Measurements from ENCODE around the gene RAB13.
A peak's percentile ranks its signal among the peaks of the same experiment; 100 is the strongest.

The RAB13 gene

GRCh38 chr1:153968408-153968807 is 17.7 kb downstream of the RAB13 start:
- DNase-seq (ENCODE audit: insufficient read length, low spot score) (no peak), FAIRE-seq (no peak)
- no peak for TF ChIP-seq POLR2A (IDR thresholded peaks at IDR 0.05; ENCODE audit: low read depth, low read length)

GRCh38 chr1:153968000-153968363 is 18.2 kb downstream of the RAB13 start:
- FAIRE-seq (no peak), DNase-seq (ENCODE audit: insufficient read length, low spot score) (no peak)
- no peak for TF ChIP-seq POLR2A (IDR thresholded peaks at IDR 0.05; ENCODE audit: low read depth, low read length)

- peak; percentile 84 for DNase-seq (ENCODE audit: insufficient read length, low spot score)
- FAIRE-seq = no peak
- peak; percentile 78 for TF ChIP-seq POLR2A (IDR thresholded peaks at IDR 0.05; ENCODE audit: low read depth, low read length)
These were observed 18.8 kb downstream of the RAB13 start, which contains the start of gene CREB3L4 for GRCh38 chr1:153967107-153967999. CREB3L4 (plus strand) TSS chr1:153967902; CDS start chr1:153968526, 624 bp downstream.

- no peak for FAIRE-seq
- no peak for DNase-seq (ENCODE audit: insufficient read length, low spot score)
- no peak for TF ChIP-seq POLR2A (IDR thresholded peaks at IDR 0.05; ENCODE audit: low read depth, low read length)
These were observed 22.2 kb downstream of the RAB13 start for GRCh38 chr1:153963850-153964331.

GRCh38 chr1:153963030-153963849 is 22.9 kb downstream of the RAB13 start, which contains the start of gene SLC39A1:
SLC39A1 (minus strand) TSS chr1:153963537; CDS start chr1:153962715, 822 bp downstream.
- no peak for FAIRE-seq
- DNase-seq (ENCODE audit: insufficient read length, low spot score) = peak; percentile 89
- TF ChIP-seq POLR2A (IDR thresholded peaks at IDR 0.05; ENCODE audit: low read depth, low read length) = peak; percentile 55

GRCh38 chr1:153962088-153963029 is 23.8 kb downstream of the RAB13 start:
- DNase-seq (ENCODE audit: insufficient read length, low spot score) (no peak), FAIRE-seq (no peak)
- TF ChIP-seq POLR2A (IDR thresholded peaks at IDR 0.05; ENCODE audit: low read depth, low read length) = 0 out of 2 replicates have a peak, but pooled peaks have one; percentile 8

GRCh38 chr1:153961421-153961820 is 24.7 kb downstream of the RAB13 start:
- FAIRE-seq (no peak), DNase-seq (ENCODE audit: insufficient read length, low spot score) (no peak)
- TF ChIP-seq POLR2A (IDR thresholded peaks at IDR 0.05; ENCODE audit: low read depth, low read length) = no peak

GRCh38 chr1:153960206-153960605 is 25.9 kb downstream of the RAB13 start:
- DNase-seq (ENCODE audit: insufficient read length, low spot score) = no peak
- TF ChIP-seq POLR2A (IDR thresholded peaks at IDR 0.05; ENCODE audit: low read depth, low read length) = no peak
- no peak for FAIRE-seq

- no peak for FAIRE-seq
These were observed 26.7 kb downstream of the RAB13 start for GRCh38 chr1:153959454-153959853.

GRCh38 chr1:153958961-153959260 is 27.2 kb downstream of the RAB13 start:
- FAIRE-seq = no peak

More at GRCh38 chr1:153959454-153959853, 26.7 kb downstream of the RAB13 start:
- TF ChIP-seq POLR2A (IDR thresholded peaks at IDR 0.05; ENCODE audit: low read depth, low read length) = no peak
- DNase-seq (ENCODE audit: insufficient read length, low spot score) = no peak

GRCh38 chr1:153958111-153958960 is 27.8 kb downstream of the RAB13 start, which contains the start of gene CRTC2:
CRTC2 (minus strand) TSS chr1:153958612; CDS start chr1:153958497, 115 bp downstream.
- DNase-seq (ENCODE audit: insufficient read length, low spot score) = peak; percentile 93
- peak; percentile 45; the same call in 1 of the 2 replicates for TF ChIP-seq POLR2A (IDR thresholded peaks at IDR 0.05; ENCODE audit: low read depth, low read length)
- FAIRE-seq = no peak

More at GRCh38 chr1:153958961-153959260, 27.2 kb downstream of the RAB13 start:
- DNase-seq (ENCODE audit: insufficient read length, low spot score) = no peak
- TF ChIP-seq POLR2A (IDR thresholded peaks at IDR 0.05; ENCODE audit: low read depth, low read length) = no peak

- FAIRE-seq (no peak), DNase-seq (ENCODE audit: insufficient read length, low spot score) (no peak)
- TF ChIP-seq POLR2A (IDR thresholded peaks at IDR 0.05; ENCODE audit: low read depth, low read length) = peak; percentile 12; the same call in 1 of the 2 replicates
These were observed 28.4 kb downstream of the RAB13 start for GRCh38 chr1:153957744-153958110.
